Upper lobe of left lung (tissue), 4 donors: ENCODE measurements around the gene CD163L1.

ENCODE experiments used
- CTCF ChIP-seq, 6 experiments: fragments of 450-650 bp in 4 of 6; fragments of 200-600 bp in 2 of 6; sonication (generic) in 2 of 6; IDR thresholded peaks; one replicate each; pipeline ENCODE4 v1.5.1; 2016 to 2019; ENCODE audit warnings: antibody characterized with exemption in 6 of 6
- POLR2A ChIP-seq, 4 donors: fragments of 450-650 bp; IDR thresholded peaks; one replicate each; pipeline ENCODE4 v1.5.1; 2016 to 2017; ENCODE audit warnings: antibody characterized with exemption in 4 of 4, mild to moderate bottlenecking in 2 of 4

GRCh38 chr12:7321624-7322023 is 122.3 kb downstream of the CD163L1 start:
- TF ChIP-seq CTCF (IDR thresholded peaks at IDR 0.05), result no peak
- no peak for TF ChIP-seq POLR2A (IDR thresholded peaks at IDR 0.05)
